Glomerular endothelial cell (primary cell): ENCODE data around the gene PGBD2. TPM values are rescaled to one million over a fixed set of nuclear protein-coding genes. Genes with fewer than 3 reads are reported as not detected.
"Not testable (repeated sequence)": the region's sequence is repeated elsewhere in the genome, so short reads cannot be mapped to it uniquely, and the experiment has no call there.

Source experiments
- DNase-seq: peaks from one replicate; pipeline ENCODE4 v3.0.0-alpha.2; 2011; ENCODE audit warnings: low read depth, low spot score; ENCODE audit errors: extremely low read depth
- total RNA-seq: library from RNA; depleted of rRNA; stranded (reverse); fragments of >200 nt; gene quantifications from 2 replicates; pipeline ENCODE4 v1.2.3, GENCODE V29; 2015

The PGBD2 gene
- total RNA-seq = 2.9 and 6.1 TPM in 2 replicates

DNA sequence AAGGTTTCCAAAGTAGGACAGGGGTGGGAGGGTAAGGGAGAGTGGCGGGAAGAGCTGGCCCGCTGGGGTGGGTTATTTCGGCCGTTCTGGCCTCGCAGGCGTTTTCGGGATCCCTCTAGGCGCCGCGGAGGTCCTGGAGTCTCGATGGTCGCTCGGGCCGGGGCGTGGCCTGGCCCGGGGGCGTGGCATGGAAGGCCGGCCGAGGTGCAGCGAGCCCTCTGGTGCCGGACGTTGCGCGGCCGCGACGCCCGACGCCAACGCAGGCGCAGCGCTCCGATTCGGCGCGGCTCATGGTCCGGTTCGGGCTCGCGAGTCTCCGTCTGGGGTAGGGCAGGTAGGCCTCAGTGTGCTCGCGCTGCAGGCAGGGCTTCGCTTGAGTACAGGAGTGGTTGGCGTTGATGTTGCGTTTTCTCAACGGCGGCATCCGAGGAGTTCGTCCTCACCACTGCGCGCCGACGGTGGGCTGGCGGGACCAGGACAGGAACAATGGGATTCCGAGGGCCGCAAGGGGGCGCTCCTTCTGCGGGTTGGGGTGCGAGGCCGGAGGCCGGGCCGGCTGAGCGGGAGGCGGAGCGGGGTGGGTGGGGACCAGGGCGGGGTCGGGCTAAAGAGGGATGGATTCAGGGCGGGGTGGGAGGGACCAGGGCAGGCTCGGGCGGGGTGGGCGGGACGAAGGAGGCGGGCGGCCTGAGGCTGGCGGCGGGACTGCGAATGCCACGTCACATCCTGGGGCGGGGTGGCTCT is at the start of gene PGBD2:
Gene PGBD2, plus strand, starts transcription at position 227 of the 744 bp plus-strand sequence. CDS start 7,628 bp downstream, outside the sequence.
- DNase-seq = no peak

- no peak for DNase-seq
Measured at GRCh38 chr1:248857201-248857600, 48.8 kb upstream of the PGBD2 start.

GRCh38 chr1:248857749-248858095 is 48.3 kb upstream of the PGBD2 start:
- DNase-seq = no peak

GRCh38 chr1:248858096-248858890 is 47.7 kb upstream of the PGBD2 start:
- no peak for DNase-seq

DNA sequence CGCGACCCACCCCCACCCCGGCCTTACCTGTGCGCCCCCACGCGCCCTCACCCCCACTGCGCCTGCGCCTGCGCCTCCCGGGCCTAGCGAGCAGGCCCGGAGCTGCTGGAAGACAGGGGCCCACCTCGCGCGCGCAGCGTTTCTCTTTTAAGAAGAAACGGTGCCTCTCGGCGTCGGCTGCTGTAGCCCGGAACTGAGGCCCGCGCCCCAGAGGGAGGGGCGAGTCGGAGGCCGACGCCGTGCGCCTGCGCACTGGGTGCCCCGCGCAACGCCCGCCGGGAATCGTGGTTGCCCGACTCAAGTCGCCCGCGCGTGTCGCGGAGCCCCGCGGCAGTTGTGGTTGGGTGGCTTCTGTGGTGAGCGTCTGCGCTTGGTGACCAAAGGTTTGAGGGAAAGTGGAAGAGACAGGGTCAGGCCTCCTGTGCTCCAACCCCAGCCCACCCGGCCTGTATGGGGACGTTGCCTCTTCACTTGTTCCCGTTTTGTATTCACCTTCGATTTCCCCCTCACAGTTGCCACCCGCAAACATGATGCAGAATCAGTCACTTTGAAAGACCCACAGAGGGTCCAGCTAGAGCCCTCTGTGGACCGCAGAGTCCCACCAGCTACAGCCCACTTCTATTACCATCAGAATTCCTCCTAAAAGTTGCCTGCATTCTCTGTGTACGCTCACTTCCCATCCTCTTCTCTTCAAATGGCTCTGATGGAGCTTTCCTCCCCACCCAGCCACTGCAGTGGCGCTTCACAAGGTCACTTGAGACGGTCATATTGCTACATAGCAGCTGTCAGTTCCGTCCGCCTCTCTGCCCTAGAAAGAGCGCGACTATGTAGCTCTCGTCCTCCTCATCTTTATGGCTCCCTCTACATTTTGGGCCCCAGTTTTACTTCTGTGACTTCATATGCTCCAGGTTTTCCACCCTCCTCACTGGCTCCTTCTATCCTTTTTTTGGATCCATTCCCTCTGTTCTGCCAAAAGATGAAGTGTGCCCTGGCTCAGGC is 46.8 kb upstream of the PGBD2 start, which contains the start of gene ZNF692:
Gene ZNF692, minus strand, starts transcription at position 195 of the 999 bp plus-strand sequence. CDS start 776 bp downstream, outside the sequence.
- DNase-seq = peak; percentile 68

- DNase-seq = no peak
Measured at GRCh38 chr1:248860007-248860406, 46.0 kb upstream of the PGBD2 start.

DNA sequence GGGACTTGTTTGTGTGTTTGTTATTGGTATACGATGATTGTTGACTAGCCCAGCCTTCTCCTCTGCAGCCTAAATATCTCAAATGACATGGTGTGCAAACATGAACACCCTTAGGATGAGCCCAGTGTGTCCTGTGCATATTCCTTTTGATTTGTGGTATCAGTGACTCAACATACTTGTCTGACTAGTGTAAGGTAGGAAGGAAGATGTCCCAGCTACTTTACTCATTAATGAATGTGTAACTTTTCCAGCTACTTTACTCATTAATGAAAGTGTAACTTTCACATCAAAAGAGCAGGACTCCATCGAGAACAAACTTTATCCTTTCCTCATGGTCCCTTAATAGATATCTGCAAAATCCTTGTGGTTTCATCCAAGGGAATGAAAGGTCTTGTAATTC is 44.4 kb upstream of the PGBD2 start:
- DNase-seq = no peak

DNA sequence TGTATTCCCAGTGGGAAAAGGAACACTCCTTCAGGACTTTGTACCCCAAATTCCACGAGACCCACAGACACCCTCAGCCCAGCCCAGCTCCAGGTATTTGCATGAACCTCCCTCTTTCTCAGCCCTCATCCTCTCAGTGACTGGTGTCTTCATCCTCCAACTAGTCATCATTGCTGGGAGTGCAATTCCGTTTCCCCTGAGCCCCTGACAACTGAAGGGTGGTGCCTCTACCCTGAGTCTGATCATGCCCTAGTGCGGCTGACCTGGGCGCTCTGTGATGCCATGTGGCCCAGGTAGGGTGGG is 43.4 kb upstream of the PGBD2 start:
- DNase-seq = no peak

GRCh38 chr1:248862998-248863881 is 42.8 kb upstream of the PGBD2 start:
- DNase-seq = no peak

DNA sequence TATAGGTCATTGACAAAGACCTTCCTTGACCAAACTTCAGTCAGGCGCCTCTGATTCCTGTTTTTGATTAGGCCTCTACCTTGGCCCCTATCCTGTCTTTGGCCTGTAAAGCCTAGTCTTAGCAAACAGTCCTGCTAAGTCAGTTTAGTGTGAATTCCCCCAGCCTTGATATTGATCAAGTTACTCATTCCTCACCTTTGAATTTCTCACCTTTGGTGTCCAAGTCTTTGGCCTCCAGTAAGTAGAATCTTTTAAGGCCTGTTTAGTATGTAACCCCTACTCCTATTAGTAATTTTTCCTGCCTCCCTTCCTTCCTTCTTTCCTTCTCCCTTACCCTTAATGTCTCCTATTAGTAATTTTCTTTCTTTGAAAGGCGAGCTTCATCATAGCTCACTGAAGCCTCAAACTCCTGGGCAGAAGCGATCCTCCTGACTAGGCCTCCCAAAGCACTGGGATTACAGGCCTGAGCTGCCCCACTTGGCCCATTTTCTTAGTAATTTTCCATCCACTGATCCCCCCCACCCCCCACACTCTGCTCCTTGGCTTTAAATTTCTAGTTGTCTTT is 34.1 kb upstream of the PGBD2 start:
- no peak for DNase-seq

DNA sequence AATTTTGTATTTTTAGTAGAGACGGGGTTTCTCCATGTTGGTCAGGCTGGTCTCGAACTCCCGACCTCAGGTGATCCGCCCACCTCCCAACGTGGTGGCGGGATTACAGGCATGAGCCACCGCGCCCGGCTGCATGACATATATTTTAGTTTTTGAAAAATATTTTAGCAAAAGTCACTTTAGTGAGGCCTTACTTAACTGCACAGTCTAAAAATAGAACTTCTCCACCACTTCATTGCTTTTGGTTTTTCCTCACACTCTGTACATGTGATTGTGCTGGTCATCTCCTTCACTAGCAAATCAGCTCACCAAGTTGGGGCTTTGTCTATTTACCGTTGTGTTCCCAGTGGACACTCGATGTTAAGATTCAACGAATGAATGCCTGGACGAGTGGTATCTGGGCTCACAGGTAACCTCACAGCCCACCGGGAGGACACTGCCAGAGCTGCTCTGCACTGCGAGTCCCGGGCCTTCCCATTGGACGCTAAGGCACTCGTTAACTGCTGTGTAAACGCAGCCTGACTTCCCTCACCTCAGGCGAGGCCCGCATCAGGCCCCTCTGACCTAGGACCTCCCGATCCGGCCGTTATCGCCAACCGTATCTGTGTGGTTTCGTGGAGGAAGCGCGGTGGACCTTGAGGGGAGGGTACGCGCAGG is 33.2 kb upstream of the PGBD2 start:
- no peak for DNase-seq

- DNase-seq = peak; percentile 90
Measured at GRCh38 chr1:248873409-248873992, 32.5 kb upstream of the PGBD2 start.

GRCh38 chr1:248873993-248874533 is 32.0 kb upstream of the PGBD2 start:
- DNase-seq = peak; percentile 87

GRCh38 chr1:248881261-248881660 is 24.8 kb upstream of the PGBD2 start:
- DNase-seq = no peak

DNA sequence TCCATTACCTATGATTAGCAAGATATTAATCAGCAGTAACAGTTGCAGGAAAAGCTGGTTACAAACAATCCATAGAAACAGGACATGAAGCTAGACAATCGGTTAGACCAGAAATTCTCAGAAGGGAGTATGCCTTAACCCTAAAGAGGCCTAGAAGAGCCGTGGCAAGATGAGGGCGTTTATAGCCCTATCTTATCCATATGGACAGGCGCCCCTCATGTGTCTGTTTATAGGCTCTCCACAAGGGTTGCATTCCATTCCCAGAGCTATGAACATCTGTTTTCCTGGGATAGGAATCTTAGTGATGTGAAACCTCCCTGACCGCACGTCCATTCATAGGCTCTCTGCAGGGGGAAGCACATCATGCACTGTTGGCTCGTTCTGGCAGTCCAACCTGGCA is 23.6 kb upstream of the PGBD2 start:
- DNase-seq = not testable (repeated sequence)

DNA sequence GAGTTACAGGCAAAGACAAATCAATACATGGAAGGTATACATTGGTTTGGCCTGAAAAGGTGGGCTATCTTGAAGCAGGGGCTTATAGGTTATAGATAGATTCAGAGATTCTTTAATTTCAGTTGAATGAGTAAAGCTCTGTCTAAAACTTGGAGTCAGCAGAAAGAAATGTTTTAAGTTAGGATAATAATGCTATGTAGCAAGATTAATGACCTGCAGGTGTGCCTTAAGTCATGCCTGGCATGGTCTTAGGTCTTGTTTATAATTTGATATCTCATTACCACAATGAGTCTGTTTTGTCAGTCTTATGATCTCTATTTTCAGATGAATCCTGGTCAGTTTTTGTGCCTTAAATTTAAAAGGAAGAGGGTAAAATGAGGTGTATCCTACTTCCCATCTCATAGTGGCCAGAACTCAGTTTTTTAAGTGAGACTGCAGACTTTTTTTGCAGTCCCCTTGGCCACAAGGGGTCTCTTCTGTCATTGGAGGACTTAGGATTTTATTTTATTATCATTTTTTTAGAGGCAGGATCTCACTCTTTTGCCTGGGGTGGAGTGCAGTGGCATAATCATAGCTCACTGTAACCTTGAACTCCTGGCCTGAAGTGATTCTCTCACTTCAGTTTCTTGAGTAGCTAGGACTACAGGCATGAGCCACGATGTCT is 21.3 kb upstream of the PGBD2 start:
- DNase-seq = no peak

DNA sequence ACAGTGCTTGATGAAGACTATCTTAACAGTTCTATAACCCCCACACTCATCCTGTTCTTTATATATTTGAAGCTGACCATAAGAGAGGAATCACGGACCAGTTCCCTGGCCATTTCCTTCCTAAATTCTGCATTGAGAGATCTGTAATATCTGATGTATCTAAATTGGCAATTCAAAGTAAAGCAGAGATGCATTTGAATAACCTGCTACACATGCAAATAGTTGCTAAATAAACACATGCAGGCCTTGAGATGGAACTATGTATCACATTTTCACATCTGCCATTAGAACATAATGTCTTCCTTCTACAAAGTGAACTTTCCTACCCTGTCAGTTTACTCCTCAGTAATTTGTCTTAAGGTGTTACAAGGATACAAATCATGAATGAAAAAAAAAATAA is 20.4 kb upstream of the PGBD2 start:
- no peak for DNase-seq
